ENCODE data around the gene MEDAG. TPM values are rescaled to one million over a fixed set of nuclear protein-coding genes. Genes with fewer than 3 reads are reported as not detected.

The MEDAG gene
- total and polyA plus RNA-seq, 2 experiments from 2014 or later, result 1.7 to 2.0 TPM

DNA sequence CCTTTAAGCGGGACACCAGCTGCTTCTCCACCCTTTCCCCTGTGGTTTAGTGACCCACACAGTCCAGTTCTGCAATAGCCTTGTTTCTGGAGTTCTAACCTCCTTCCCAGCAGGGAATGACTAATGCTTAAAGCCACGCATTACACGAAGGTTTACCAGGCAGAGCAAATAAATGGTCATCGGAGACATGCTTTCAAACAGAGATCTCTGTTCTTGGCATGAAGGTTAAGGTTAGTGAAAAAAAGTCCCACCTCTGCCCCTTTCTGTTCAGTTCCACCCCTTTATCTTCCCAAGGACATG lies 25.3 kb upstream of the MEDAG start:
- Mint-ChIP-seq H3K4me1 (peaks cover 15% of the 10 kb centered on the region), H3K36me3 (ENCODE audit: low read depth) (peaks cover 30% of the 10 kb centered on the region), H3K27ac (no peak overlapping the region), H3K9me3 (peaks cover 19% of the 10 kb centered on the region; the same call in 2 of the 3 replicates), H3K4me3 (no peak overlapping the region), H3K27me3 (ENCODE audit: insufficient read depth, low read depth, poor library complexity) (no peaks in the 10 kb centered on the region)
- Histone ChIP-seq H3K79me2 (replicated peaks; ENCODE audit: insufficient read depth) (no peaks in the 10 kb centered on the region), H3K4me2 (no peak overlapping the region), H3F3A (replicated peaks; ENCODE audit: low read depth) (no peaks in the 10 kb centered on the region), H3K9me2 (ENCODE audit: insufficient read depth) (peaks cover 5% of the 10 kb centered on the region; the same call in 1 of the 2 replicates), H3K4me3 (no peak overlapping the region), H3K36me3 (ENCODE audit: insufficient read depth) (peaks cover 12% of the 10 kb centered on the region; the same call in 1 of the 2 replicates), H2AFZ (no peak overlapping the region), H4K20me1 (replicated peaks; ENCODE audit: insufficient read depth) (no peaks in the 10 kb centered on the region), H3K27me3 (ENCODE audit: insufficient read depth) (no peaks in the 10 kb centered on the region), H3K27ac (ENCODE audit: low read depth) (no peak overlapping the region), H3K4me1 (ENCODE audit: insufficient read depth) (no peaks in the 10 kb centered on the region)
- ATAC-seq (no peak), DNase-seq (ENCODE audit: low spot score) (no peak)
- no peak for TF ChIP-seq ZNF114 (CRISPR knock-in tag; IDR thresholded peaks at IDR 0.05)
- TF ChIP-seq STAT1 (IDR thresholded peaks at IDR 0.05; ENCODE audit: unreplicated experiment), result no peak
- no peak for TF ChIP-seq JUNB (IDR thresholded peaks at IDR 0.05; ENCODE audit: unreplicated experiment)
- TF ChIP-seq NANOG (IDR thresholded peaks at IDR 0.05; ENCODE audit: borderline replicate concordance), result no peak
- no peak for TF ChIP-seq CREB1 (CRISPR knock-in tag; IDR thresholded peaks at IDR 0.05; ENCODE audit: low read depth)
- no peak for TF ChIP-seq EZH2phosphoT487 (IDR thresholded peaks at IDR 0.05; ENCODE audit: unreplicated experiment)
- TF ChIP-seq CTCF (conservative IDR thresholded peaks at IDR 0.05; ENCODE audit: low read depth in 2 of 2), result no peak
- no peak for TF ChIP-seq ETS1 (IDR thresholded peaks at IDR 0.05)
- no peak for TF ChIP-seq REST (IDR thresholded peaks at IDR 0.05; ENCODE audit: unreplicated experiment)
- TF ChIP-seq EZH2 (IDR thresholded peaks at IDR 0.05; ENCODE audit: low read depth, unreplicated experiment), result no peak
- TF ChIP-seq POLR2AphosphoS5 (IDR thresholded peaks at IDR 0.05; ENCODE audit: low read depth), result no peak
- TF ChIP-seq, protein P1, sequence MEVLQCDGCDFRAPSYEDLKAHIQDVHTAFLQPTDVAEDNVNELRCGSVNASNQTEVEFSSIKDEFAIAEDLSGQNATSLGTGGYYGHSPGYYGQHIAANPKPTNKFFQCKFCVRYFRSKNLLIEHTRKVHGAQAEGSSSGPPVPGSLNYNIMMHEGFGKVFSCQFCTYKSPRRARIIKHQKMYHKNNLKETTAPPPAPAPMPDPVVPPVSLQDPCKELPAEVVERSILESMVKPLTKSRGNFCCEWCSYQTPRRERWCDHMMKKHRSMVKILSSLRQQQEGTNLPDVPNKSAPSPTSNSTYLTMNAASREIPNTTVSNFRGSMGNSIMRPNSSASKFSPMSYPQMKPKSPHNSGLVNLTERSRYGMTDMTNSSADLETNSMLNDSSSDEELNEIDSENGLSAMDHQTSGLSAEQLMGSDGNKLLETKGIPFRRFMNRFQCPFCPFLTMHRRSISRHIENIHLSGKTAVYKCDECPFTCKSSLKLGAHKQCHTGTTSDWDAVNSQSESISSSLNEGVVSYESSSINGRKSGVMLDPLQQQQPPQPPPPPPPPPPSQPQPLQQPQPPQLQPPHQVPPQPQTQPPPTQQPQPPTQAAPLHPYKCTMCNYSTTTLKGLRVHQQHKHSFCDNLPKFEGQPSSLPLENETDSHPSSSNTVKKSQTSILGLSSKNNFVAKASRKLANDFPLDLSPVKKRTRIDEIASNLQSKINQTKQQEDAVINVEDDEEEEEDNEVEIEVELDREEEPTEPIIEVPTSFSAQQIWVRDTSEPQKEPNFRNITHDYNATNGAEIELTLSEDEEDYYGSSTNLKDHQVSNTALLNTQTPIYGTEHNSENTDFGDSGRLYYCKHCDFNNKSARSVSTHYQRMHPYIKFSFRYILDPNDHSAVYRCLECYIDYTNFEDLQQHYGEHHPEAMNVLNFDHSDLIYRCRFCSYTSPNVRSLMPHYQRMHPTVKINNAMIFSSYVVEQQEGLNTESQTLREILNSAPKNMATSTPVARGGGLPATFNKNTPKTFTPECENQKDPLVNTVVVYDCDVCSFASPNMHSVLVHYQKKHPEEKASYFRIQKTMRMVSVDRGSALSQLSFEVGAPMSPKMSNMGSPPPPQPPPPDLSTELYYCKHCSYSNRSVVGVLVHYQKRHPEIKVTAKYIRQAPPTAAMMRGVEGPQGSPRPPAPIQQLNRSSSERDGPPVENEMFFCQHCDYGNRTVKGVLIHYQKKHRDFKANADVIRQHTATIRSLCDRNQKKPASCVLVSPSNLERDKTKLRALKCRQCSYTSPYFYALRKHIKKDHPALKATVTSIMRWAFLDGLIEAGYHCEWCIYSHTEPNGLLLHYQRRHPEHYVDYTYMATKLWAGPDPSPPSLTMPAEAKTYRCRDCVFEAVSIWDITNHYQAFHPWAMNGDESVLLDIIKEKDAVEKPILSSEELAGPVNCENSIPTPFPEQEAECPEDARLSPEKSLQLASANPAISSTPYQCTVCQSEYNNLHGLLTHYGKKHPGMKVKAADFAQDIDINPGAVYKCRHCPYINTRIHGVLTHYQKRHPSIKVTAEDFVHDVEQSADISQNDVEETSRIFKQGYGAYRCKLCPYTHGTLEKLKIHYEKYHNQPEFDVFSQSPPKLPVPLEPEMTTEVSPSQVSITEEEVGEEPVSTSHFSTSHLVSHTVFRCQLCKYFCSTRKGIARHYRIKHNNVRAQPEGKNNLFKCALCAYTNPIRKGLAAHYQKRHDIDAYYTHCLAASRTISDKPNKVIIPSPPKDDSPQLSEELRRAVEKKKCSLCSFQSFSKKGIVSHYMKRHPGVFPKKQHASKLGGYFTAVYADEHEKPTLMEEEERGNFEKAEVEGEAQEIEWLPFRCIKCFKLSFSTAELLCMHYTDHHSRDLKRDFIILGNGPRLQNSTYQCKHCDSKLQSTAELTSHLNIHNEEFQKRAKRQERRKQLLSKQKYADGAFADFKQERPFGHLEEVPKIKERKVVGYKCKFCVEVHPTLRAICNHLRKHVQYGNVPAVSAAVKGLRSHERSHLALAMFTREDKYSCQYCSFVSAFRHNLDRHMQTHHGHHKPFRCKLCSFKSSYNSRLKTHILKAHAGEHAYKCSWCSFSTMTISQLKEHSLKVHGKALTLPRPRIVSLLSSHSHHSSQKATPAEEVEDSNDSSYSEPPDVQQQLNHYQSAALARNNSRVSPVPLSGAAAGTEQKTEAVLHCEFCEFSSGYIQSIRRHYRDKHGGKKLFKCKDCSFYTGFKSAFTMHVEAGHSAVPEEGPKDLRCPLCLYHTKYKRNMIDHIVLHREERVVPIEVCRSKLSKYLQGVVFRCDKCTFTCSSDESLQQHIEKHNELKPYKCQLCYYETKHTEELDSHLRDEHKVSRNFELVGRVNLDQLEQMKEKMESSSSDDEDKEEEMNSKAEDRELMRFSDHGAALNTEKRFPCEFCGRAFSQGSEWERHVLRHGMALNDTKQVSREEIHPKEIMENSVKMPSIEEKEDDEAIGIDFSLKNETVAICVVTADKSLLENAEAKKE (CRISPR knock-in tag; IDR thresholded peaks at IDR 0.05), result no peak
- TF ChIP-seq ZNF331 (CRISPR knock-in tag; IDR thresholded peaks at IDR 0.05; ENCODE audit: low read depth), result no peak
